Skeletal muscle satellite cell (primary cell): Measurements from ENCODE around the gene RAB19.
"Not testable (repeated sequence)": the region's sequence is repeated elsewhere in the genome, so short reads cannot be mapped to it uniquely, and the experiment has no call there.

ENCODE experiments used
- H3K27me3 ChIP-seq: 2 replicates; pipeline ENCODE4 v1.7.0; 2013; ENCODE audit warnings: low read length; ENCODE audit not compliant: control insufficient read depth, insufficient read depth
- H3K36me3 ChIP-seq: 2 replicates; pipeline ENCODE4 v1.7.0; 2013; ENCODE audit warnings: mild to moderate bottlenecking, control low read depth, low read length; ENCODE audit not compliant: insufficient read depth
- H3K4me1 ChIP-seq: 2 replicates; pipeline ENCODE4 v1.7.0; 2013; ENCODE audit warnings: low read length; ENCODE audit not compliant: control insufficient read depth, insufficient read depth
- H3K4me2 ChIP-seq: 2 replicates; pipeline ENCODE4 v1.7.0; 2013; ENCODE audit warnings: mild to moderate bottlenecking, low read length
- H3K4me3 ChIP-seq: 2 replicates; pipeline ENCODE4 v1.7.0; 2013; ENCODE audit warnings: low read length
- H3K9ac ChIP-seq: 2 replicates; pipeline ENCODE4 v1.7.0; 2013; ENCODE audit warnings: mild to moderate bottlenecking, low read depth, low read length, moderate library complexity
- H3K9me3 ChIP-seq: replicated peaks from 2 replicates; pipeline ENCODE4 v1.7.0; 2013; ENCODE audit warnings: mild to moderate bottlenecking, control low read depth, low read length

RAB19 gene

GRCh38 chr7:140404565-140405065 is 757 bp downstream of the RAB19 start:
- Histone ChIP-seq H3K4me2 (no peak overlapping the region), H3K4me3 (no peak overlapping the region), H3K9me3 (no peaks in the 10 kb centered on the region), H3K4me1 (peaks cover 6% of the 10 kb centered on the region), H3K36me3 (no peaks in the 10 kb centered on the region), H3K27me3 (peaks cover 19% of the 10 kb centered on the region), H3K9ac (no peak overlapping the region)

GRCh38 chr7:140415361-140415760 is 11.5 kb downstream of the RAB19 start:
- Histone ChIP-seq H3K9ac (no peak overlapping the region), H3K4me3 (no peak overlapping the region), H3K4me2 (no peak overlapping the region), H3K36me3 (no peaks in the 10 kb centered on the region), H3K9me3 (no peaks in the 10 kb centered on the region), H3K27me3 (peaks cover 13% of the 10 kb centered on the region), H3K4me1 (no peaks in the 10 kb centered on the region)

DNA sequence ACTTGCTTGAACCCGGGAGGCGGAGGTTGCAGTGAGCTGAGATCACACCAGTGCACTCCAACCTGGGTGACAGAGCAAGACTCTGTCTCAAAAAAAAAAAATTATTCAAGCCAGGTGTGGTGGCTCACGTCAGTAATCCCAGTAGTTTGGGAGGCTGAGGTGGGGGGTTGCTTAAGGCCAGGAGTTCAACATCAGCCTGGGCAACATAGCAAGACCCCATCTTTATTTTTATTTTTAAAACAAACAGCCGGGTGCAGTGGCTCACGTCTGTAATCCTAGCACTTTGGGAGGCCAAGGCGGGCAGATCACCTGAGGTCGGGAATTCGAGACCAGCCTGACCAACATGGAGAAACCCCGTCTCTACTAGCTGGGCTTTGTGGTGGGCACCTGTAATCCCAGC is 12.0 kb downstream of the RAB19 start:
- H3K4me1 ChIP-seq, H3K4me2 ChIP-seq, H3K4me3 ChIP-seq, H3K36me3 ChIP-seq, H3K9ac ChIP-seq, H3K9me3 ChIP-seq: not testable (repeated sequence)
- H3K27me3 ChIP-seq, result peaks cover 13% of the 10 kb centered on the region

- Histone ChIP-seq H3K4me2 (no peak overlapping the region), H3K9me3 (no peaks in the 10 kb centered on the region), H3K27me3 (peaks cover 13% of the 10 kb centered on the region), H3K36me3 (no peaks in the 10 kb centered on the region), H3K9ac (no peak overlapping the region), H3K4me3 (no peak overlapping the region), H3K4me1 (no peaks in the 10 kb centered on the region)
Measured at GRCh38 chr7:140416560-140416959, 12.7 kb downstream of the RAB19 start.

DNA sequence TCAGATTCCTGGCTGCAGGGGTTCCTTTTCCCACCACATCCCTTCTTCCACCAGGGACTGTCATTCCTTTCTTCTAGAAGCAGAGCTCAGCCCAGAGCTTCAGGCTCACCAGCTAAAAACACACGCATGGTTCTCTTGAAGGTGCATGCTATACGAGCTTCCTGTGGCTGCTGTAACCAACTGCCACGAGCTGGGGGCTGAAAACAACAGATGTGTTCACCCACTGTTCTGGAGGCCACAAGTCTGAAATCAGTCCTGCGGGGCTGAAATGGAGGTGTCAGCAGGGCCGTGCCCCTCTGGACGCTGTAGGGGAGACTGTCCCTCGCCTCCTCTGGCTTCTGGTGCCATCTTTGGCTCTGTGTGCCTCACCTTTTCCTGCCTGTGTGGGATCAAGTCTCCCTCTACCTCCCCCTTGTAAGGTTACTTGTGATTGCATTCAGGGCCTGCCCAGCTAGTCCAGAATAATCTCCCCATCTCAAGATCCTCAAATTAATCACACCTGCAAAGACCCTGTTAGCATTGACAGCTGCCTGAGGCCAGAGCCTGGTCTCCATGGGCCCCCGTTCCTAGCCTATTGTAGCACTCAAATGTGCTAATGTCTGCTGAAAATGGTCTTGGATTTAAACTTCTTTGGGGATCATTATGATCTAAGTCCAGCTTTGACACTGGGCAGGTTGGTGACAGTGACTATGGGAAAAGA is 13.7 kb downstream of the RAB19 start:
- Histone ChIP-seq H3K9ac (no peak overlapping the region), H3K36me3 (no peaks in the 10 kb centered on the region), H3K4me1 (no peaks in the 10 kb centered on the region), H3K4me3 (no peak overlapping the region), H3K4me2 (no peak overlapping the region), H3K27me3 (peaks cover 13% of the 10 kb centered on the region), H3K9me3 (no peaks in the 10 kb centered on the region)

DNA sequence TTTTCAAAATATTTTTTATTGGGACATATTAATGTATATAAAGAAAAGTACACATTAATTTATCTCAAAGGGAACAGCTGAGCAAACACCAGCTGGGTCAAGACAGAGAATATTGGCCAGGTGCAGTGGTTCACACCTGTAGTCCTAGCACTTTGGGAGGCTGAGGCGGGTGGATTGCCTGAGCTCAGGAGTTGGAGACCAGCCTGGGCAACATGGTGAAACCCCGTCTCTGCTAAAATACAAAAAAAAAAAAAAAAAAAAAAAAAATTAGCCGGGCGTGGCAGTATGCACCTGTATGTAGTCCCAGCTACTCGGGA is 14.3 kb downstream of the RAB19 start:
- not testable (repeated sequence) for H3K4me2 ChIP-seq, H3K4me1 ChIP-seq, H3K36me3 ChIP-seq, H3K9me3 ChIP-seq, H3K4me3 ChIP-seq, H3K9ac ChIP-seq
- H3K27me3 ChIP-seq, result peaks cover 13% of the 10 kb centered on the region

GRCh38 chr7:140418653-140419052 is 14.8 kb downstream of the RAB19 start:
- Histone ChIP-seq H3K9me3 (no peaks in the 10 kb centered on the region), H3K4me2 (no peak overlapping the region), H3K27me3 (peaks cover 13% of the 10 kb centered on the region), H3K9ac (no peak overlapping the region), H3K4me3 (no peak overlapping the region), H3K4me1 (no peaks in the 10 kb centered on the region), H3K36me3 (no peaks in the 10 kb centered on the region)

DNA sequence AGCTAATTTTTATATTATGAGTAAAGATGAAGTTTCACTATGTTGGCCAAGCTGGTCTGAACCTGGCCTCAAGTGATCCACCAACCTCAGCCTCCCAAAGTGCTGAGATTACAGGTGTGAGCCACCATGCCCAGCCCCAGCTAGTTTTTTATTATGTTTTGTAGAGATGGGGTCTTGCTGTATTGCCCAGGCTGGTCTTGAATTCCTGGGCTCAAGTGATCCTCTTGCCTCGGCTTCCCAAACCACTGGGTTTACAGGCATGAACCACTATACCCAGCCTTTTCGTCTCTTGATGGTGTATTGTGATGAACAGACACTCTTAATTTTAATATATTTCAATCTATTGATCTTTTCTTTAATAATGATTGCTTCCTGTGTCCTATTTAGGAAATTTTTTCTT is 17.7 kb downstream of the RAB19 start:
- no peak overlapping the region for H3K4me3 ChIP-seq
- H3K9me3 ChIP-seq, result no peaks in the 10 kb centered on the region
- H3K27me3 ChIP-seq, result peaks cover 14% of the 10 kb centered on the region
- H3K4me2 ChIP-seq, result no peak overlapping the region
- H3K4me1 ChIP-seq, result no peaks in the 10 kb centered on the region
- no peaks in the 10 kb centered on the region for H3K36me3 ChIP-seq
- no peak overlapping the region for H3K9ac ChIP-seq

- Histone ChIP-seq H3K4me3 (no peak overlapping the region), H3K4me2 (no peak overlapping the region), H3K4me1 (no peaks in the 10 kb centered on the region), H3K36me3 (no peaks in the 10 kb centered on the region), H3K9me3 (no peaks in the 10 kb centered on the region), H3K9ac (no peak overlapping the region), H3K27me3 (peaks cover 13% of the 10 kb centered on the region)
Measured at GRCh38 chr7:140423501-140423900, 19.6 kb downstream of the RAB19 start.

- Histone ChIP-seq H3K9ac (no peak overlapping the region), H3K9me3 (no peaks in the 10 kb centered on the region), H3K4me3 (no peak overlapping the region), H3K36me3 (no peaks in the 10 kb centered on the region), H3K4me1 (no peaks in the 10 kb centered on the region), H3K4me2 (no peak overlapping the region), H3K27me3 (peaks cover 12% of the 10 kb centered on the region)
Measured at GRCh38 chr7:140425718-140426117, 21.9 kb downstream of the RAB19 start.

DNA sequence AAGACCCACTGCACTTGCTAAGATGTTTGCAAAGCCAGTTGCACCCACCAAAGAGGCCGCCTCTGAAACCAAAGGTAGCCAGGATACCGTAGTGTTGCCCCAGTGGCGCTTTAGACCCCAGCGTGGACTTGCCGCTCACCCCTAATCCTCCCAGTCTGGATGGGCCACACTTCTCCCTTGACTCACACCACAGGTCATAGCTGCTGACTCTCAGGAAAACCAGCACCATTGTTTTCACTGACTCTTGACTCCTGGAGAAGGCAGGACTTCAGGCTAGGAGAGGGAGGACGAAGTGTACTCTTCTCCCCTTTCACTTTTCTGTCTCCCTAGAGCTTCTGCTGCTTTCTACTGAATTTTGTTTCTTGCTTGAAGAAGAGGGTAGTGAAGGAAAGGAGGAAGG is 22.3 kb downstream of the RAB19 start:
- Histone ChIP-seq H3K4me2 (no peak overlapping the region), H3K36me3 (no peaks in the 10 kb centered on the region), H3K27me3 (peaks cover 12% of the 10 kb centered on the region), H3K9ac (no peak overlapping the region), H3K4me1 (no peaks in the 10 kb centered on the region), H3K9me3 (no peaks in the 10 kb centered on the region), H3K4me3 (no peak overlapping the region)

GRCh38 chr7:140433396-140433795 is 29.5 kb downstream of the RAB19 start:
- Histone ChIP-seq H3K4me2 (no peak overlapping the region), H3K4me1 (no peaks in the 10 kb centered on the region), H3K36me3 (no peaks in the 10 kb centered on the region), H3K27me3 (peaks cover 3% of the 10 kb centered on the region), H3K4me3 (no peak overlapping the region), H3K9me3 (no peaks in the 10 kb centered on the region), H3K9ac (no peak overlapping the region)
